ENCODE results near the gene DSTN.

The DSTN gene

GRCh38 chr20:17627101-17627955 lies 57.5 kb downstream of the DSTN start:
- Histone ChIP-seq H3K36me3 (ENCODE audit: insufficient read depth, low read length) (peaks cover 38% of the 10 kb centered on the region; the same call in 1 of the 2 replicates), H3K79me2 (ENCODE audit: insufficient read depth, low read length) (no peaks in the 10 kb centered on the region), H2AFZ (ENCODE audit: low read length) (no peak overlapping the region), H3K9ac (ENCODE audit: low read length) (no peak overlapping the region), H3K4me2 (ENCODE audit: low read length) (no peak overlapping the region), H3K4me1 (ENCODE audit: insufficient read depth, low read length, severe bottlenecking) (no peaks in the 10 kb centered on the region), H3K9me2 (ENCODE audit: low read depth, low read length) (no peaks in the 10 kb centered on the region), H4K20me1 (ENCODE audit: insufficient read depth, low read length) (no peaks in the 10 kb centered on the region), H3F3A (ENCODE audit: insufficient read depth, low read length) (no peaks in the 10 kb centered on the region), H3K27ac (ENCODE audit: low read depth, low read length, poor library complexity, severe bottlenecking) (no peak overlapping the region), H3K9me3 (ENCODE audit: low read length) (no peaks in the 10 kb centered on the region), H3K4me3 (ENCODE audit: low read depth, low read length, poor library complexity, severe bottlenecking) (no peak overlapping the region), H3K27me3 (ENCODE audit: insufficient read depth, low read length) (no peaks in the 10 kb centered on the region)
- no peak for TF ChIP-seq CTCF (IDR thresholded peaks at IDR 0.05; ENCODE audit: low read length)
- TF ChIP-seq EZH2 (IDR thresholded peaks at IDR 0.05; ENCODE audit: borderline replicate concordance, low read length) = no peak

GRCh38 chr20:17628101-17628841 lies 58.4 kb downstream of the DSTN start:
- Histone ChIP-seq H3K9me3 (ENCODE audit: low read length) (no peaks in the 10 kb centered on the region), H3F3A (ENCODE audit: insufficient read depth, low read length) (no peaks in the 10 kb centered on the region), H3K4me2 (ENCODE audit: low read length) (no peak overlapping the region), H3K27ac (ENCODE audit: low read depth, low read length, poor library complexity, severe bottlenecking) (no peak overlapping the region), H4K20me1 (ENCODE audit: insufficient read depth, low read length) (no peaks in the 10 kb centered on the region), H3K27me3 (ENCODE audit: insufficient read depth, low read length) (no peaks in the 10 kb centered on the region), H3K9ac (ENCODE audit: low read length) (no peak overlapping the region), H3K36me3 (ENCODE audit: insufficient read depth, low read length) (peaks cover 35% of the 10 kb centered on the region; the same call in 1 of the 2 replicates), H2AFZ (ENCODE audit: low read length) (no peak overlapping the region), H3K4me3 (ENCODE audit: low read depth, low read length, poor library complexity, severe bottlenecking) (no peak overlapping the region), H3K4me1 (ENCODE audit: insufficient read depth, low read length, severe bottlenecking) (no peaks in the 10 kb centered on the region), H3K9me2 (ENCODE audit: low read depth, low read length) (no peaks in the 10 kb centered on the region), H3K79me2 (ENCODE audit: insufficient read depth, low read length) (no peaks in the 10 kb centered on the region)
- TF ChIP-seq EZH2 (IDR thresholded peaks at IDR 0.05; ENCODE audit: borderline replicate concordance, low read length) (no peak), CTCF (IDR thresholded peaks at IDR 0.05; ENCODE audit: low read length) (no peak)

- H3K36me3 ChIP-seq (ENCODE audit: insufficient read depth, low read length) = peaks cover 37% of the 10 kb centered on the region; the same call in 1 of the 2 replicates
- TF ChIP-seq CTCF (IDR thresholded peaks at IDR 0.05; ENCODE audit: low read length) (no peak), EZH2 (IDR thresholded peaks at IDR 0.05; ENCODE audit: borderline replicate concordance, low read length) (no peak)
These were observed 59.1 kb downstream of the DSTN start for GRCh38 chr20:17629025-17629424.

More at GRCh38 chr20:17629025-17629424, 59.1 kb downstream of the DSTN start:
- Histone ChIP-seq H3K9ac (ENCODE audit: low read length) (no peak overlapping the region), H4K20me1 (ENCODE audit: insufficient read depth, low read length) (no peaks in the 10 kb centered on the region), H3K9me2 (ENCODE audit: low read depth, low read length) (no peaks in the 10 kb centered on the region), H3K4me1 (ENCODE audit: insufficient read depth, low read length, severe bottlenecking) (no peaks in the 10 kb centered on the region), H3K4me3 (ENCODE audit: low read depth, low read length, poor library complexity, severe bottlenecking) (no peak overlapping the region), H2AFZ (ENCODE audit: low read length) (no peak overlapping the region), H3K27me3 (ENCODE audit: insufficient read depth, low read length) (no peaks in the 10 kb centered on the region), H3K27ac (ENCODE audit: low read depth, low read length, poor library complexity, severe bottlenecking) (no peak overlapping the region), H3K4me2 (ENCODE audit: low read length) (no peak overlapping the region), H3K79me2 (ENCODE audit: insufficient read depth, low read length) (no peaks in the 10 kb centered on the region), H3K9me3 (ENCODE audit: low read length) (no peaks in the 10 kb centered on the region), H3F3A (ENCODE audit: insufficient read depth, low read length) (no peaks in the 10 kb centered on the region)
